Right lobe of liver (tissue), 4 donors: Measurements from ENCODE around the gene SLC44A5.
"Not testable (repeated sequence)": the region's sequence is repeated elsewhere in the genome, so short reads cannot be mapped to it uniquely, and the experiment has no call there.

ENCODE experiments used
- POLR2A ChIP-seq: fragments of 450-650 bp; IDR thresholded peaks from one replicate; pipeline ENCODE4 v1.6.1; 2017; ENCODE audit warnings: antibody characterized with exemption, mild to moderate bottlenecking
- TF ChIP-seq, protein P1 (sequence below), 4 donors: fragments of 200-600 bp in 3 of 4; fragments of 450-650 bp in 1 of 4; IDR thresholded peaks; one replicate each; pipeline versions ENCODE4 v1.5.1 to v1.8.0; 2016 to 2022; ENCODE audit warnings: antibody characterized with exemption in 4 of 4, mild to moderate bottlenecking in 2 of 4
- donor health status: DM: no; HTN: no; CAD: no.
- donor health status: DM: no; HTN: no; CAD: no.
- donor health status: DM: no; HTN: yes; CAD: no.

DNA sequence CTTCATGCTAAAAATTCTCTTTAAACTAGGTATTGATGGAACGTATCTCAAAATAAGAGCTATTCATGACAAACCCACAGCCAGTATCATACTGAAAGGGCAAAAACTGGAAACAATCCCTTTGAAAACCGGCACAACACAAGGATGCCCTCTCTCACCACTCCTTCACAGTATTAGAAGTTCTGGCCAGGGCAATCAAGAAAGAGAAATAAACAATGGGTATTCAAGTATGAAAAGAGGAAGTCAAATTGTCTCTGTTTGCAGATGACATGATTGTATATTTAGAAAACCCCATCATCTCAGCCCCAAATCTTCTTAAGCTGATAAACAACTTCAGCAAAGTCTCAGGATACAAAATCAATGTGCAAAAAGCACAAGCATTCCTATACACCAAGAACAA, 349.0 kb downstream of the SLC44A5 start:
- TF ChIP-seq, protein P1, sequence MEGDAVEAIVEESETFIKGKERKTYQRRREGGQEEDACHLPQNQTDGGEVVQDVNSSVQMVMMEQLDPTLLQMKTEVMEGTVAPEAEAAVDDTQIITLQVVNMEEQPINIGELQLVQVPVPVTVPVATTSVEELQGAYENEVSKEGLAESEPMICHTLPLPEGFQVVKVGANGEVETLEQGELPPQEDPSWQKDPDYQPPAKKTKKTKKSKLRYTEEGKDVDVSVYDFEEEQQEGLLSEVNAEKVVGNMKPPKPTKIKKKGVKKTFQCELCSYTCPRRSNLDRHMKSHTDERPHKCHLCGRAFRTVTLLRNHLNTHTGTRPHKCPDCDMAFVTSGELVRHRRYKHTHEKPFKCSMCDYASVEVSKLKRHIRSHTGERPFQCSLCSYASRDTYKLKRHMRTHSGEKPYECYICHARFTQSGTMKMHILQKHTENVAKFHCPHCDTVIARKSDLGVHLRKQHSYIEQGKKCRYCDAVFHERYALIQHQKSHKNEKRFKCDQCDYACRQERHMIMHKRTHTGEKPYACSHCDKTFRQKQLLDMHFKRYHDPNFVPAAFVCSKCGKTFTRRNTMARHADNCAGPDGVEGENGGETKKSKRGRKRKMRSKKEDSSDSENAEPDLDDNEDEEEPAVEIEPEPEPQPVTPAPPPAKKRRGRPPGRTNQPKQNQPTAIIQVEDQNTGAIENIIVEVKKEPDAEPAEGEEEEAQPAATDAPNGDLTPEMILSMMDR (IDR thresholded peaks at IDR 0.05), result not testable (repeated sequence)
- TF ChIP-seq POLR2A, result not testable (repeated sequence)
